Measurements from ENCODE around the gene RPL35. TPM values are rescaled to one million over a fixed set of nuclear protein-coding genes. Genes with fewer than 3 reads are reported as not detected.
A peak's percentile ranks its signal among the peaks of the same experiment; 100 is the strongest.

Gene RPL35
- total RNA-seq, 1 donor from 2014 or later: 1,735 TPM

- peaks cover 55% of the 10 kb centered on the region for H3K36me3 Mint-ChIP-seq (ENCODE audit: low read depth)
- H3K27me3 Mint-ChIP-seq (ENCODE audit: low read depth): no peaks in the 10 kb centered on the region
- no peaks in the 10 kb centered on the region for H3K4me1 Mint-ChIP-seq (ENCODE audit: low read depth)
- H3K27ac Mint-ChIP-seq: no peak overlapping the region
- intact Hi-C loops (cut with micrococcal nuclease): no loop called here
- DNase-seq (ENCODE audit: low spot score): no peak
- H3K4me3 Mint-ChIP-seq (ENCODE audit: low read depth): no peak overlapping the region
- no peaks in the 10 kb centered on the region for H3K9me3 Mint-ChIP-seq
Observed at GRCh38 chr9:124885551-124885950, 23.8 kb upstream of the RPL35 start.

- Mint-ChIP-seq H3K4me3 (ENCODE audit: low read depth) (no peak overlapping the region), H3K27ac (peak overlapping the region; percentile 46), H3K36me3 (ENCODE audit: low read depth) (peaks cover 51% of the 10 kb centered on the region), H3K9me3 (no peaks in the 10 kb centered on the region), H3K27me3 (ENCODE audit: low read depth) (no peaks in the 10 kb centered on the region), H3K4me1 (ENCODE audit: low read depth) (no peaks in the 10 kb centered on the region)
- intact Hi-C loops (cut with micrococcal nuclease): no loop called here
- no peak for DNase-seq (ENCODE audit: low spot score)
Observed at GRCh38 chr9:124884376-124884775, 22.6 kb upstream of the RPL35 start.

- DNase-seq (ENCODE audit: low spot score): no peak
- Mint-ChIP-seq H3K36me3 (ENCODE audit: low read depth) (peaks cover 63% of the 10 kb centered on the region), H3K27me3 (ENCODE audit: low read depth) (no peaks in the 10 kb centered on the region), H3K27ac (no peak overlapping the region), H3K4me1 (ENCODE audit: low read depth) (no peaks in the 10 kb centered on the region), H3K4me3 (ENCODE audit: low read depth) (no peak overlapping the region), H3K9me3 (no peaks in the 10 kb centered on the region)
- intact Hi-C loops (cut with micrococcal nuclease): no loop called here
Observed at GRCh38 chr9:124882231-124882630, 20.5 kb upstream of the RPL35 start.

- no peak for DNase-seq (ENCODE audit: low spot score)
- Mint-ChIP-seq H3K4me3 (ENCODE audit: low read depth) (no peak overlapping the region), H3K27me3 (ENCODE audit: low read depth) (no peaks in the 10 kb centered on the region), H3K4me1 (ENCODE audit: low read depth) (peaks cover 4% of the 10 kb centered on the region), H3K27ac (no peak overlapping the region), H3K36me3 (ENCODE audit: low read depth) (peaks cover 63% of the 10 kb centered on the region), H3K9me3 (no peaks in the 10 kb centered on the region)
- intact Hi-C loops (cut with micrococcal nuclease): no loop called here
Observed at GRCh38 chr9:124881138-124881743, 19.5 kb upstream of the RPL35 start.

- DNase-seq (ENCODE audit: low spot score): no peak
- Mint-ChIP-seq H3K27me3 (ENCODE audit: low read depth) (no peaks in the 10 kb centered on the region), H3K9me3 (no peaks in the 10 kb centered on the region), H3K4me3 (ENCODE audit: low read depth) (no peak overlapping the region), H3K4me1 (ENCODE audit: low read depth) (peaks cover 4% of the 10 kb centered on the region), H3K36me3 (ENCODE audit: low read depth) (peaks cover 62% of the 10 kb centered on the region), H3K27ac (no peak overlapping the region)
- intact Hi-C loops (cut with micrococcal nuclease): no loop called here
Observed at GRCh38 chr9:124880501-124880900, 18.7 kb upstream of the RPL35 start.

GRCh38 chr9:124879226-124879625 is 17.5 kb upstream of the RPL35 start:
- H3K36me3 Mint-ChIP-seq (ENCODE audit: low read depth): peaks cover 64% of the 10 kb centered on the region
- no peak overlapping the region for H3K27ac Mint-ChIP-seq

GRCh38 chr9:124878518-124878917 is 16.8 kb upstream of the RPL35 start:
- intact Hi-C loops (cut with micrococcal nuclease): no loop called here
- no peak overlapping the region for H3K27ac Mint-ChIP-seq
- H3K36me3 Mint-ChIP-seq (ENCODE audit: low read depth): peaks cover 66% of the 10 kb centered on the region

More at GRCh38 chr9:124879226-124879625, 17.5 kb upstream of the RPL35 start:
- no peaks in the 10 kb centered on the region for H3K27me3 Mint-ChIP-seq (ENCODE audit: low read depth)
- H3K9me3 Mint-ChIP-seq: no peaks in the 10 kb centered on the region
- H3K4me1 Mint-ChIP-seq (ENCODE audit: low read depth): peaks cover 5% of the 10 kb centered on the region
- intact Hi-C loops (cut with micrococcal nuclease): no loop called here
- no peak overlapping the region for H3K4me3 Mint-ChIP-seq (ENCODE audit: low read depth)
- DNase-seq (ENCODE audit: low spot score): no peak

GRCh38 chr9:124878021-124878420 is 16.3 kb upstream of the RPL35 start:
- intact Hi-C loops (cut with micrococcal nuclease): no loop called here
- H3K27ac Mint-ChIP-seq: no peak overlapping the region
- no peaks in the 10 kb centered on the region for H3K27me3 Mint-ChIP-seq (ENCODE audit: low read depth)
- H3K9me3 Mint-ChIP-seq: no peaks in the 10 kb centered on the region
- H3K4me1 Mint-ChIP-seq (ENCODE audit: low read depth): peaks cover 10% of the 10 kb centered on the region
- DNase-seq (ENCODE audit: low spot score): no peak
- no peak overlapping the region for H3K4me3 Mint-ChIP-seq (ENCODE audit: low read depth)
- peaks cover 71% of the 10 kb centered on the region for H3K36me3 Mint-ChIP-seq (ENCODE audit: low read depth)

More at GRCh38 chr9:124878518-124878917, 16.8 kb upstream of the RPL35 start:
- no peak for DNase-seq (ENCODE audit: low spot score)
- Mint-ChIP-seq H3K4me3 (ENCODE audit: low read depth) (no peak overlapping the region), H3K27me3 (ENCODE audit: low read depth) (no peaks in the 10 kb centered on the region), H3K9me3 (no peaks in the 10 kb centered on the region), H3K4me1 (ENCODE audit: low read depth) (peaks cover 6% of the 10 kb centered on the region)

GRCh38 chr9:124877021-124877782 is 15.4 kb upstream of the RPL35 start:
- Mint-ChIP-seq H3K4me3 (ENCODE audit: low read depth) (no peak overlapping the region), H3K27ac (peak overlapping the region; percentile 53), H3K9me3 (no peaks in the 10 kb centered on the region), H3K27me3 (ENCODE audit: low read depth) (no peaks in the 10 kb centered on the region), H3K36me3 (ENCODE audit: low read depth) (peaks cover 78% of the 10 kb centered on the region), H3K4me1 (ENCODE audit: low read depth) (peaks cover 17% of the 10 kb centered on the region)
- no peak for DNase-seq (ENCODE audit: low spot score)
- intact Hi-C loops (cut with micrococcal nuclease): no loop called here

- Mint-ChIP-seq H3K4me1 (ENCODE audit: low read depth) (peaks cover 33% of the 10 kb centered on the region), H3K36me3 (ENCODE audit: low read depth) (peaks cover 85% of the 10 kb centered on the region), H3K4me3 (ENCODE audit: low read depth) (no peak overlapping the region), H3K27me3 (ENCODE audit: low read depth) (no peaks in the 10 kb centered on the region), H3K27ac (no peak overlapping the region), H3K9me3 (no peaks in the 10 kb centered on the region)
- no peak for DNase-seq (ENCODE audit: low spot score)
- intact Hi-C loops (cut with micrococcal nuclease): no loop called here
Observed at GRCh38 chr9:124875501-124875900, 13.7 kb upstream of the RPL35 start.

GRCh38 chr9:124873664-124874063 is 11.9 kb upstream of the RPL35 start:
- Mint-ChIP-seq H3K4me1 (ENCODE audit: low read depth) (peaks cover 36% of the 10 kb centered on the region), H3K4me3 (ENCODE audit: low read depth) (no peak overlapping the region), H3K36me3 (ENCODE audit: low read depth) (peaks cover 79% of the 10 kb centered on the region), H3K9me3 (no peaks in the 10 kb centered on the region), H3K27me3 (ENCODE audit: low read depth) (no peaks in the 10 kb centered on the region), H3K27ac (no peak overlapping the region)
- no peak for DNase-seq (ENCODE audit: low spot score)
- intact Hi-C loops (cut with micrococcal nuclease): loop anchor here (5.0 kb wide), 1 partner anchor 314 kb away; the partner anchor contains the start of gene PPP6C

GRCh38 chr9:124871156-124871561 is 9.4 kb upstream of the RPL35 start:
- H3K4me1 Mint-ChIP-seq (ENCODE audit: low read depth): peaks cover 39% of the 10 kb centered on the region
- DNase-seq (ENCODE audit: low spot score): no peak
- intact Hi-C loops (cut with micrococcal nuclease): loop anchor here (2.0 to 5.0 kb wide), 4 partner anchors 24 to 390 kb away; partner anchors contain the start of genes GAPVD1, HSPA5 and PPP6C
- H3K36me3 Mint-ChIP-seq (ENCODE audit: low read depth): peaks cover 62% of the 10 kb centered on the region
- H3K4me3 Mint-ChIP-seq (ENCODE audit: low read depth): peak overlapping the region; percentile 99
- no peaks in the 10 kb centered on the region for H3K9me3 Mint-ChIP-seq
- H3K27me3 Mint-ChIP-seq (ENCODE audit: low read depth): no peaks in the 10 kb centered on the region
- peak overlapping the region; percentile 98 for H3K27ac Mint-ChIP-seq

- no peaks in the 10 kb centered on the region for H3K27me3 Mint-ChIP-seq (ENCODE audit: low read depth)
- H3K9me3 Mint-ChIP-seq: no peaks in the 10 kb centered on the region
- H3K4me1 Mint-ChIP-seq (ENCODE audit: low read depth): peaks cover 39% of the 10 kb centered on the region
- peaks cover 59% of the 10 kb centered on the region for H3K36me3 Mint-ChIP-seq (ENCODE audit: low read depth)
- H3K27ac Mint-ChIP-seq: peak overlapping the region; percentile 98
- peak overlapping the region; percentile 99 for H3K4me3 Mint-ChIP-seq (ENCODE audit: low read depth)
- intact Hi-C loops (cut with micrococcal nuclease): loop anchor here (1.0 to 5.0 kb wide), 6 partner anchors 8 to 390 kb away; partner anchors contain the start of genes ARPC5L, GAPVD1, GOLGA1 and HSPA5
- no peak for DNase-seq (ENCODE audit: low spot score)
Observed at GRCh38 chr9:124870723-124871122, 9.0 kb upstream of the RPL35 start.

All from activated T-helper 2 cell treated with anti-CD3 and anti-CD28 coated beads, Interferon-gamma antibody, Interleukin-2, Interleukin-4, amounts not matched to agents 10 μg/mL and 5 μg/mL and 100 μg/mL, durations not matched to agents 14 hours and 24 hours and 36 hours (primary cell).